ENCODE data around the gene RGP1.

GRCh38 chr9:35734096-35734495 lies 15.0 kb upstream of the RGP1 start:
- TF ChIP-seq CTCF (IDR thresholded peaks at IDR 0.05) (no peak), MAX (IDR thresholded peaks at IDR 0.05; ENCODE audit: low read depth) (no peak), POLR2AphosphoS5 (IDR thresholded peaks at IDR 0.05; ENCODE audit: low read depth, low read length) (no peak), PBX3 (IDR thresholded peaks at IDR 0.05) (no peak), MEF2A (IDR thresholded peaks at IDR 0.05; ENCODE audit: borderline replicate concordance, low read depth) (no peak), SIN3A (IDR thresholded peaks at IDR 0.05; ENCODE audit: borderline replicate concordance, low read depth, low read length) (no peak), FOXM1 (IDR thresholded peaks at IDR 0.05; ENCODE audit: low read depth) (no peak), SMC3 (IDR thresholded peaks at IDR 0.05; ENCODE audit: low read depth, low read length) (no peak), EP300 (IDR thresholded peaks at IDR 0.05; ENCODE audit: borderline replicate concordance in 1 of 2, low read depth in 1 of 2, low read length in 1 of 2) (no peak), GATA2 (CRISPR knock-in tag; IDR thresholded peaks at IDR 0.05) (no peak), TCF12 (IDR thresholded peaks at IDR 0.05) (no peak), YY1 (IDR thresholded peaks at IDR 0.05; ENCODE audit: low read depth) (no peak), CHD2 (IDR thresholded peaks at IDR 0.05; ENCODE audit: low read length, partially characterized antibody) (no peak)
